Measurements from ENCODE around the gene RETN.
A peak's percentile ranks its signal among the peaks of the same experiment; 100 is the strongest.

The RETN gene, protein sequence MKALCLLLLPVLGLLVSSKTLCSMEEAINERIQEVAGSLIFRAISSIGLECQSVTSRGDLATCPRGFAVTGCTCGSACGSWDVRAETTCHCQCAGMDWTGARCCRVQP

GRCh38 chr19:7668842-7669241 lies at the start of gene RETN:
RETN (plus strand) TSS chr19:7669049; CDS start chr19:7669327, 278 bp downstream.
- DNase-seq = no peak

- DNase-seq = no peak
Measured at GRCh38 chr19:7619671-7620441, 49.0 kb upstream of the RETN start.

DNA sequence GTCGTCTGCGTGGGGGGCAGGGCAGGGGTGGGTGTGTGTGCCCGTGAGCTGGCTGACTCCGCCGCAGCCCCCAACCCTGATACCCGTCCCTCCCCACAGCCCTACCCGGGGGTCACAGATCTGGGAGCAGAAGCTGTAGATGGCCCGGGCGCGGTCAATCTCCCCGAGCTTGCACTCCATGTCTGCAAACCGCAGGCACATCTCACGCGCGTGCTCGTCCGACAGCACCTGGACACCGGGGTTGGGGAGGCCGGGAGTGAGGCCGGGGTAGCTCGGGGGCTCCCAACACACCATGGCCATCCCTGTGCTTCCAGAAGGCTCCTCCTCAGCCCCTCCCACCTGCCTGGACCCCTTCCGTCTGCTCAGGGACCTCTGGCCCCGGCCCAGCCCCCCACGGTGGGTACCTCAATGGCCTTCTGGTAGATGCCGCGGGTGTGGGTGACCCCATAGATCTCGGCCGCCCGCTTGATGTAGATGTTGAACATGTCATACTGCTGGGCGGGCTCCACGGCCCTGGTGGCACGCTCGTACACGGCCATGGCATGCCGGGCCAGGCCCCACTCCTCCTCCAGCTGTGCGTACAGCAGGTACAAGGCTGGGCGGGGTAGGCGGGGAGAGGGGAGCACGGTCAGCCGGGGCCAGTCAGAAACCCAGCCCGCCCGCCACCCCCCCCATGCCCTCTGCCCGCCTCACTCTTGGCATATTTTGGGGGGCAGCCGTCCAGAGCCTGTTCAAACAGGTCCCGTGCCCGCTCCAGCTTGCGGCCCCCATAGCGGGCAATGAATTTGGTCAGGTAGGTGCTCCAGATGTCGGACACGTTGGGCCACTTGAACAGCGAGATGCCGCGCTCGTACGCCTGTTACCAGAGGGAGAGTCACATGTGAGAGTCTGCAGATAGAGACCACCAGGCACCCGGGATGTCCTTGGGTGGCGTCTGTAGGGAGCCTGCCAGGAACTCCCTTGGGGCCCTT lies 48.1 kb upstream of the RETN start:
- no peak for DNase-seq

DNA sequence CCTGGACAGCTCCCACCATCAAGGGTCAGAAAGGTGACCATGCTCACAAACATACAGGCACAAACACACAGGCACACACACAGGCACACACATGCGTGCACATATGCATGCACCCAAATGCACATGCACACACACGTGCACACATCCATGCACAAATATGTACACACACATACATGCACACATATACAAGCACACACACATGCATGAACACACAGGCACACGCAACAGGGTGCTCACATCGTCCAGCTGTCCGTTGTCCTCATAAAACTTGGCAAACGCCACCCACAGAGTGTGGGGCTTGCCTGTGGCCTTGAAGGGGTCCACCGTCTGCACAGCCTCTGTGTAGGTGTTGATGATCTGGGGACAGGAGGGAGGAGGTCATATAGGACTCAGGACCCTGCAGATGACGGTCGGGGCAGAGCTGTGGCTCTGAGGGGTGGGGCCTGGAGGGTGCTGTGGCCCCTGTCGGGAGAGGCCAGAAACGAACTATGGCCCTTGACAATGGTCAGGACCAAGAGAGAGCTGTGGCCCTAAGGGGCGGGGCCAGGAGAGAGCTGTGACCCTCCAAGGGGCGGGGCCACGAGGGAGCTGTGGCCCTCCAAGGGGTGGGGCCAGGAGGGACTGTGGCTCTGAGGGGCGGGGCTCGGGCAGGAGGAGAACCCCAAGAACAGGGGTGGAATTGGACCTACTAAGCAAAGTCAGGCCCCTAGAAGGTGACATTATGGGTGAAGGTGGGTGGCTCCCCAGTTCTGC lies 45.7 kb upstream of the RETN start:
- DNase-seq = no peak

- no peak for DNase-seq
Measured at GRCh38 chr19:7623725-7624603, 44.9 kb upstream of the RETN start.

DNA sequence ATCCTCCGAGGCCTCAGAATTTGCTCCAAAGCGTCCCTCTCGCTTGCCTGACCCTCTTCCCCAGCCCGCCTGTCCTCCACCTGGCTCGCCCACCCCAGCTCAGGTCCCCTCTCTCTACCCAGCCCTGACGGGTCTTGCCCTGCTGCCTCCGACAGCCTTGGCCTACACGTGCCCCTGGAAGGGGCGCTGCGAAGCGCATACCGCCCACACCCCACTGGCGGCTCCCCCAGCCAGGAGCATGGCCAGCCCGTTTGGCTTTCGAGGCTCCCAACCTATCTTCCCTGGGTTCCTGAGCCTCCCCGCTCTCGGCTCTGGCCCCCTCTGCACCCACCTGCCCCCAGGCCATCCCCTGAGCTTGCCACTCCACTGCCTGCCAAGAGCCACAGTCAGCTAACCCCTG lies 44.0 kb upstream of the RETN start:
- no peak for DNase-seq

DNA sequence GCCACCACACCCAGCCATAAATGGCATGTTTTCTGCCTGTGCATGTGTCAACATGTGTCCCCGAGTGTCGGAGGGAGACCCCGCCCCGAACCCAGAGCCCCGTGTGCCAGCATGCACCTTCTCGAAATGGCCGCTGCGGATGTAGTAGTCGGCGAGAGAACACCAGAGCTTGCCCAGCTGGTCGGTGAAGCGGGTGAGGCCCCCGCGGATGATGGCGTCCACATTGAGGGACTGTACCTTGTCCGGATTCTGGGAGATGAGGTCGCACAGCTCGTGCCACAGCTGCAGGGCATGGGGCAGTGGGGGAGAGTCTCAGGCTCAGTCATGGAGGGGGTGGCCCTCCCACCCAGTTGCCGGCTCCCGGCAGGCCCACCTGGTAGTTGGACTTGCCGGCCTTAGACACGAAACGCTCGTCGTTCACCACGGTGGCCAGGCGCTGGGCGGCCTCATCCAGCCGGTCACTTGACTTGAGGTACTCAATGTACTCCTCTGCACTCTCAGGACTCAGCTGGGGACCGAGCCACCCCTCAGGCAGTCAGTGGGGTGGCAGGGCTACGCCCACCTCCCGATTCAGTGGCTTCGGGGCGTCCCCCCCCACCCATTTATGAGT lies 43.0 kb upstream of the RETN start:
- no peak for DNase-seq

DNA sequence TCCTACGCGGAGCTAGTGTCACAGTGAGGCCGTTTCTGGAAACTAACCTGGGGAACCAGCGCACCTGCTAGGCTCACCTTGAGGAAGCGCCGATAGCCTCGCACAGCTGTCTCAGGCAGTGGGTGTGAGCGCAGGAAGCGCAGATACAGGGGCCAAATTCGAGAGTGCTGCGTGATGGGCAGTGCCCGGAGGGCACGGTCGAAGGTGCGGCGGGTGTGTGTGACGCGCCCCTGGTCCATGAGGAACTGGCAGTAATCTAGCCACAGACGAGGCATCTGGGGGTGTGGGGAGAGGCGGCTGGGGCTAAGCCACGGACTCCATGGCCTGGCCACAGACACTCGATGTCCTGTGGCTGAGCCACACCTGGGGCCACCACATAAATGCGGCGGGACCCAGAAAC lies 41.7 kb upstream of the RETN start:
- DNase-seq = no peak

GRCh38 chr19:7628589-7629311 lies 40.1 kb upstream of the RETN start:
- DNase-seq = no peak

DNA sequence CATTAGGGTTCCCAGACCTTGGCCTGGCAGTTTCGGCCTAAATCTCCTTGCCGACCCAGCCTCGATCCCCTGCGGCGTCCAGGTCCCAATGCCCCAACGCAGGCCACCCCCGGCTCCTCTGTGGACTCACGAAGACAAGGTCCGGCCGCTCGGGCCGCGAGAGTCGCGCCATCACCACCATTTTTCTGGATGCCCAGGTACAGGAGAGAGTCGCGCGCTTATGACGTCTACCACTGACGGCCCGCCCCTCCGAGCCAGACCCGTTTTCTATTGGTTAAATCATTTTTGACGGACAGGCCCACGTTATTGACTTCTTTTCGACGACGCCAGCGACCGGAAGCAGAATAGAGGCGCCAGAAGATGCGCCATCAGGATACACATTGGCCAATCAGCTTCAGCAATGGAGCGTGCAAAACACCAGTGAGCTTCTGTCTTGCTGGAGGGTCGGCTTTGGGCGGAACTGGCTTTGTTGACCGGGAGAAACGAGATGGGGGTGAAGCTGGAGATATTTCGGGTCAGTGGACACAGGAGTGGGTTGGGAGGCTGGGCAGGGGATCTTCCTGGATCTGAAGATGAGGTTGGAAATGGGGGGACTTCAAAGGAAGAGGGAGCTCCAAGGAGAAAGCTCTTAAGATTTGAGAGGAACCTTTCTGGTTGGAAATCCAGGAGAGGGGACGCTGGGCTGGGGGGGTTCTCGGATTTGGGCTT lies 39.3 kb upstream of the RETN start, which contains the start of the genes PET100 and XAB2:
Gene PET100 (plus strand): TSS at position 447 of the 708 bp plus-strand sequence. CDS start 41 bp downstream, at position 488.
Gene XAB2 (minus strand): TSS at position 199 of the 708 bp plus-strand sequence. CDS start 18 bp downstream, at position 181.
- DNase-seq = peak; percentile 93

DNA sequence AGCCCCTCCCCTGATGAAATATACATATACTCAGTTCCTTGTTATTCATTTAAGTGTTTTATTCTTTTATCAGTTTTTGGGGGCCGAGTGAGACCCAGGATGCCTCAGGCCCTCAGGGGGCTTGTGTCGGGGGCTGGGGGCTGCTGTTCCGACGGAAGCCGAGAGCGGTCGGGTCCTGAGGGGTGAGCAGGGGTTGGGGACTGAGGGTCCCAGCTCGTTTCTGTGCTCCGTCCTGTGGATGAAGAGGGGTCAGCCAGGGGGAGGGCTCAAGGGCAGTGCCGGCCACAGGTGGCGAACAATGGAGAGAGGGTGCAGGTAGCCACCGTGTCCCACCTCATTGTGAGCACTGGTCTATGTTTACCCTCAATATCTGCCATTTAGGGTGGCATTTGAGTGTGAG lies 37.3 kb upstream of the RETN start:
- DNase-seq = no peak

- no peak for DNase-seq
Measured at GRCh38 chr19:7632340-7633203, 36.3 kb upstream of the RETN start.

DNA sequence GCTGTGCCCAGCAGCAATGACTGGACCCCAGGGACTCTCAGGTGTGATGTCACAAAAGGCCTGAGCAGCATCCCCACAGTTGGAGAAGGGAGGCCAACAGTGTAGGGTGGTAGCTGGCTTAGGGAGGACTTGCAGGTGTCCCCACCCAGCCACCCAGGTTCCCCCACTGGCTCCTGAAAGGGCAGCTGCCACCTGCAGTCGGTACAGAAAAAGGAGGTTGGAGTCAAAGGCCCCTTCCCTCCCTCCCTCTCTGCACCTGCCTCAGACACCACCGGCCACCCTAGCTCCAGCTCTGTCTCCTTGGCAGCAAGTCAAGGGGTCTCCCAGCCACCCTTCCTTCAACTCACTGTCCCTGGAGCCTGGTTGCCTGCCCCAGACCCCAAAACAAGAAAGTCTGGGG lies 35.2 kb upstream of the RETN start, which contains the start of gene PCP2:
Gene PCP2 (minus strand): TSS at position 22 of the 400 bp plus-strand sequence. CDS start 262 bp downstream, outside the sequence.
- DNase-seq = no peak

DNA sequence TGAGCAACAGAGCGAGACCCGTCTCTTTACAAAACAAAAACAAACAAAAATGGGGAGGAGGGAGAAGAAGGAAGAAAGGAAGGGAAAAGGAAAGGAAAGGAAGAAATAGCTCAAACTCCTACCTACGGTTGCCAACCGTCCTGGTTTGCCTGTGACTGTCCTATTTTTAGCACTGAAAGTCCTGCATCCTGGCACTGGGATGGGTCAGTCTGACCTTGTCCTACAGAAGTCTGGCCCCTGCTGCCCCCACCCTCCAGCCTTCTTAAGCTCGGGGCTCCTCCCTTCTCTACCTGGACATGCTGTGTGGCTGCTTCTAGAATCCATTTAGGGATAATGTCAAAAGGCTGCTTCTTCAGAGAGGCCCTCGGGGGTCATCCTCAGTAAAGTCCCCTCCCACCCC lies 33.2 kb upstream of the RETN start:
- DNase-seq = no peak

- DNase-seq = no peak
Measured at GRCh38 chr19:7636317-7636690, 32.5 kb upstream of the RETN start.

- no peak for DNase-seq
Measured at GRCh38 chr19:7636691-7637373, 32.0 kb upstream of the RETN start, which contains the start of gene STXBP2. STXBP2 (plus strand) TSS chr19:7637110; CDS start chr19:7637150, 40 bp downstream.

- DNase-seq = no peak
Measured at GRCh38 chr19:7637374-7638256, 31.2 kb upstream of the RETN start.
